Mucosa of rectum (tissue), 2 donors: ENCODE measurements around the gene PKDREJ.

Experiments used
- H3K27ac ChIP-seq, 2 donors: one replicate each; pipeline ENCODE4 v1.7.0; 2013; ENCODE audit warnings: inconsistent platforms in 2 of 2, low read depth in 2 of 2, low read length in 2 of 2
- H3K27me3 ChIP-seq, 2 donors: one replicate each; pipeline ENCODE4 v1.7.0; 2013; ENCODE audit warnings: low read length in 2 of 2; ENCODE audit not compliant: control insufficient read depth in 2 of 2, insufficient read depth in 2 of 2
- H3K36me3 ChIP-seq, 2 donors: one replicate each; pipeline ENCODE4 v1.7.0; 2013; ENCODE audit warnings: low read length in 2 of 2; ENCODE audit not compliant: control insufficient read depth in 2 of 2, insufficient read depth in 2 of 2
- H3K4me1 ChIP-seq, 2 donors: one replicate each; pipeline ENCODE4 v1.7.0; 2013; ENCODE audit warnings: low read length in 2 of 2, mild to moderate bottlenecking in 1 of 2; ENCODE audit not compliant: control insufficient read depth in 2 of 2, insufficient read depth in 2 of 2
- H3K4me3 ChIP-seq, 2 donors: one replicate each; pipeline ENCODE4 v1.7.0; 2013; ENCODE audit warnings: low read length in 2 of 2
- H3K9ac ChIP-seq, 2 donors: one replicate each; pipeline ENCODE4 v1.7.0; 2013; ENCODE audit warnings: low read length in 2 of 2, low read depth in 1 of 2, mild to moderate bottlenecking in 1 of 2
- H3K9me3 ChIP-seq, 2 donors: one replicate each; pipeline ENCODE4 v1.7.0; 2013; ENCODE audit warnings: low read length in 2 of 2; ENCODE audit not compliant: control insufficient read depth in 2 of 2
- donor health status: healthy.
- donor health status: Normal muscosa, but diverticular disease.

The PKDREJ gene

GRCh38 chr22:46239261-46240048 is 23.7 kb downstream of the PKDREJ start:
- Histone ChIP-seq H3K27ac (no peak overlapping the region), H3K4me1 (peaks cover 0 to 3% of the 10 kb centered on the region in 2 donors), H3K4me3 (no peak overlapping the region), H3K27me3 (no peaks in the 10 kb centered on the region), H3K36me3 (peaks cover 39 to 41% of the 10 kb centered on the region in 2 donors), H3K9ac (no peak overlapping the region), H3K9me3 (no peaks in the 10 kb centered on the region)

GRCh38 chr22:46238541-46238940 is 24.6 kb downstream of the PKDREJ start:
- H3K27me3 ChIP-seq, result no peaks in the 10 kb centered on the region
- H3K36me3 ChIP-seq, result peaks cover 38 to 41% of the 10 kb centered on the region in 2 donors
- no peak overlapping the region for H3K4me3 ChIP-seq
- no peaks in the 10 kb centered on the region for H3K9me3 ChIP-seq
- no peak overlapping the region for H3K9ac ChIP-seq
- no peak overlapping the region for H3K27ac ChIP-seq
- peaks cover 0 to 3% of the 10 kb centered on the region in 2 donors for H3K4me1 ChIP-seq

GRCh38 chr22:46237453-46238124 is 25.6 kb downstream of the PKDREJ start:
- Histone ChIP-seq H3K27ac (no peak overlapping the region), H3K9me3 (no peaks in the 10 kb centered on the region), H3K27me3 (no peaks in the 10 kb centered on the region), H3K4me1 (peaks cover 0 to 3% of the 10 kb centered on the region in 2 donors), H3K36me3 (peaks cover 37 to 47% of the 10 kb centered on the region in 2 donors), H3K9ac (no peak overlapping the region), H3K4me3 (no peak overlapping the region)

GRCh38 chr22:46234969-46235368 is 28.2 kb downstream of the PKDREJ start:
- no peak overlapping the region for H3K27ac ChIP-seq
- H3K4me3 ChIP-seq, result no peak overlapping the region
- H3K27me3 ChIP-seq, result no peaks in the 10 kb centered on the region
- H3K4me1 ChIP-seq, result no peaks in the 10 kb centered on the region
- H3K36me3 ChIP-seq, result peaks cover 44 to 54% of the 10 kb centered on the region in 2 donors
- no peaks in the 10 kb centered on the region for H3K9me3 ChIP-seq
- no peak overlapping the region for H3K9ac ChIP-seq

GRCh38 chr22:46233231-46233630 is 29.9 kb downstream of the PKDREJ start:
- Histone ChIP-seq H3K4me3 (no peak overlapping the region), H3K4me1 (no peaks in the 10 kb centered on the region), H3K27ac (no peak overlapping the region), H3K27me3 (no peaks in the 10 kb centered on the region), H3K36me3 (peaks cover 31 to 42% of the 10 kb centered on the region in 2 donors), H3K9ac (no peak overlapping the region), H3K9me3 (no peaks in the 10 kb centered on the region)

- Histone ChIP-seq H3K4me1 (no peaks in the 10 kb centered on the region), H3K27ac (no peak overlapping the region), H3K27me3 (no peaks in the 10 kb centered on the region), H3K4me3 (no peak overlapping the region), H3K9ac (no peak overlapping the region), H3K36me3 (peaks cover 31 to 32% of the 10 kb centered on the region in 2 donors), H3K9me3 (no peaks in the 10 kb centered on the region)
Measured at GRCh38 chr22:46230262-46230901, 32.8 kb downstream of the PKDREJ start.

- H3K4me1 ChIP-seq, result no peaks in the 10 kb centered on the region
- H3K27me3 ChIP-seq, result no peaks in the 10 kb centered on the region
- H3K36me3 ChIP-seq, result peaks cover 27 to 30% of the 10 kb centered on the region in 2 donors
- no peak overlapping the region for H3K9ac ChIP-seq
- H3K4me3 ChIP-seq, result no peak overlapping the region
- H3K27ac ChIP-seq, result no peak overlapping the region
- H3K9me3 ChIP-seq, result no peaks in the 10 kb centered on the region
Measured at GRCh38 chr22:46229701-46230100, 33.4 kb downstream of the PKDREJ start.

GRCh38 chr22:46226577-46226976 is 36.6 kb downstream of the PKDREJ start:
- Histone ChIP-seq H3K9me3 (no peaks in the 10 kb centered on the region), H3K27me3 (no peaks in the 10 kb centered on the region), H3K4me1 (no peaks in the 10 kb centered on the region), H3K9ac (no peak overlapping the region), H3K27ac (no peak overlapping the region), H3K4me3 (no peak overlapping the region), H3K36me3 (peaks cover 15 to 36% of the 10 kb centered on the region in 2 donors)

GRCh38 chr22:46225631-46226030 is 37.5 kb downstream of the PKDREJ start:
- H3K9ac ChIP-seq, result no peak overlapping the region
- H3K36me3 ChIP-seq, result peaks cover 12 to 39% of the 10 kb centered on the region in 2 donors
- H3K4me1 ChIP-seq, result no peaks in the 10 kb centered on the region
- H3K27ac ChIP-seq, result no peak overlapping the region
- no peaks in the 10 kb centered on the region for H3K9me3 ChIP-seq
- no peaks in the 10 kb centered on the region for H3K27me3 ChIP-seq
- H3K4me3 ChIP-seq, result no peak overlapping the region

- Histone ChIP-seq H3K9me3 (no peaks in the 10 kb centered on the region), H3K4me3 (no peak overlapping the region), H3K36me3 (peaks cover 12 to 45% of the 10 kb centered on the region in 2 donors), H3K9ac (no peak overlapping the region), H3K4me1 (no peaks in the 10 kb centered on the region), H3K27me3 (no peaks in the 10 kb centered on the region), H3K27ac (no peak overlapping the region)
Measured at GRCh38 chr22:46224898-46225290, 38.2 kb downstream of the PKDREJ start.
